Trophoblast cell (in vitro differentiated cells and primary cell): ENCODE measurements around the gene ANKRD1.

Experiments
- DNase-seq, 2 donors: peaks; one replicate each; pipeline ENCODE4 v3.0.0-alpha.2; 2016
- H2AFZ ChIP-seq: 2 replicates; pipeline ENCODE4 v1.6.1; 2013; ENCODE audit warnings: low read length, moderate library complexity, mild to moderate bottlenecking; ENCODE audit not compliant: insufficient read depth, poor library complexity
- H2AK5ac ChIP-seq: 2 replicates; pipeline ENCODE4 v1.6.1; 2013; ENCODE audit warnings: mild to moderate bottlenecking, low read length
- H2BK120ac ChIP-seq: 2 replicates; pipeline ENCODE4 v1.6.1; 2013; ENCODE audit warnings: low read length, mild to moderate bottlenecking, moderate library complexity; ENCODE audit not compliant: insufficient read depth, poor library complexity
- H2BK12ac ChIP-seq: 2 replicates; pipeline ENCODE4 v1.6.1; 2013; ENCODE audit warnings: mild to moderate bottlenecking, low read length, moderate library complexity
- H2BK5ac ChIP-seq: 2 replicates; pipeline ENCODE4 v1.6.1; 2013; ENCODE audit warnings: low read length, low read depth, moderate library complexity, mild to moderate bottlenecking; ENCODE audit not compliant: poor library complexity
- H3K14ac ChIP-seq: 2 replicates; pipeline ENCODE4 v1.6.1; 2013; ENCODE audit warnings: mild to moderate bottlenecking, low read length
- H3K18ac ChIP-seq: 2 replicates; pipeline ENCODE4 v1.6.1; 2013; ENCODE audit warnings: mild to moderate bottlenecking, low read length
- H3K23ac ChIP-seq: 2 replicates; pipeline ENCODE4 v1.6.1; 2013; ENCODE audit warnings: low read length
- H3K27ac ChIP-seq: 2 replicates; pipeline ENCODE4 v1.5.1; 2013; ENCODE audit warnings: low read depth, mild to moderate bottlenecking, inconsistent platforms, low read length, moderate library complexity
- H3K27me3 ChIP-seq: 2 replicates; pipeline ENCODE4 v1.6.1; 2013; ENCODE audit warnings: inconsistent platforms, mild to moderate bottlenecking, low read length, moderate library complexity; ENCODE audit not compliant: insufficient read depth
- H3K36me3 ChIP-seq, 2 experiments: 1 replicate in 1 of 2; 2 replicates in 1 of 2; pipeline ENCODE4 v1.6.1; 2013; ENCODE audit warnings: low read length in 2 of 2, mild to moderate bottlenecking in 2 of 2, moderate library complexity in 1 of 2; ENCODE audit not compliant: insufficient read depth in 2 of 2, control insufficient read depth in 1 of 2
- H3K4ac ChIP-seq: 2 replicates; pipeline ENCODE4 v1.6.1; 2013; ENCODE audit warnings: low read depth, mild to moderate bottlenecking, low read length, moderate library complexity
- H3K4me1 ChIP-seq, 2 experiments: 1 replicate in 1 of 2; 2 replicates in 1 of 2; pipeline ENCODE4 v1.6.1; 2013; ENCODE audit warnings: low read length in 2 of 2, mild to moderate bottlenecking in 2 of 2, moderate library complexity in 1 of 2; ENCODE audit not compliant: insufficient read depth in 2 of 2, control insufficient read depth in 1 of 2
- H3K4me2 ChIP-seq: 2 replicates; pipeline ENCODE4 v1.6.1; 2013; ENCODE audit warnings: inconsistent platforms, mild to moderate bottlenecking, low read length, moderate library complexity
- H3K4me3 ChIP-seq: 2 replicates; pipeline ENCODE4 v1.5.1; 2013; ENCODE audit warnings: mild to moderate bottlenecking, low read depth, low read length, inconsistent platforms
- H3K79me1 ChIP-seq: one replicate; pipeline ENCODE4 v1.6.1; 2013; ENCODE audit warnings: low read length
- H3K79me2 ChIP-seq: 2 replicates; pipeline ENCODE4 v1.6.1; 2013; ENCODE audit warnings: low read length, mild to moderate bottlenecking; ENCODE audit not compliant: control insufficient read depth, insufficient read depth, poor library complexity
- H3K9ac ChIP-seq: 2 replicates; pipeline ENCODE4 v1.6.1; 2013; ENCODE audit warnings: mild to moderate bottlenecking, low read length
- H3K9me3 ChIP-seq: 2 replicates; pipeline ENCODE4 v1.6.1; 2013; ENCODE audit warnings: low read depth, mild to moderate bottlenecking, control low read depth, inconsistent platforms, low read length; ENCODE audit not compliant: insufficient read depth
- H4K12ac ChIP-seq: 2 replicates; pipeline ENCODE4 v1.6.1; 2013; ENCODE audit warnings: low read depth, mild to moderate bottlenecking, low read length, moderate library complexity
- H4K8ac ChIP-seq: 2 replicates; pipeline ENCODE4 v1.6.1; 2013; ENCODE audit warnings: low read depth, mild to moderate bottlenecking, low read length, moderate library complexity
- H4K91ac ChIP-seq: one replicate; pipeline ENCODE4 v1.6.1; 2013; ENCODE audit warnings: low read depth, mild to moderate bottlenecking, low read length, moderate library complexity
- WGBS: extraction: QIAGEN DNeasy Blood & Tissue Kit; methylation state at CpG from one replicate; pipeline ENCODE4 v1.1.7; 2013; ENCODE audit warnings: missing lambda C conversion rate; ENCODE audit not compliant: insufficient read length, insufficient coverage; ENCODE audit errors: extremely low coverage; 5-methylcytosine and 5-hydroxymethylcytosine counted together

Gene ANKRD1

GRCh38 chr10:90967865-90968264 is 47.0 kb upstream of the ANKRD1 start:
- Histone ChIP-seq H3K4ac (no peak overlapping the region), H3K23ac (no peak overlapping the region), H3K36me3 (no peaks in the 10 kb centered on the region), H2BK12ac (no peak overlapping the region), H3K4me3 (no peak overlapping the region), H4K91ac (no peak overlapping the region), H4K8ac (no peak overlapping the region), H3K9ac (no peak overlapping the region), H3K79me2 (no peaks in the 10 kb centered on the region), H2BK120ac (no peak overlapping the region), H3K27me3 (no peaks in the 10 kb centered on the region), H2AFZ (no peak overlapping the region), H3K18ac (no peak overlapping the region), H3K4me1 (peaks cover 0 to 4% of the 10 kb centered on the region in 2 experiments), H2AK5ac (no peak overlapping the region), H3K79me1 (peaks cover 4% of the 10 kb centered on the region), H3K14ac (no peak overlapping the region), H4K12ac (no peak overlapping the region), H3K9me3 (no peaks in the 10 kb centered on the region), H2BK5ac (no peak overlapping the region), H3K4me2 (no peak overlapping the region), H3K27ac (no peak overlapping the region)
- DNase-seq, result no peak
- no CpG with 5 or more reads among the region's 3 CpGs for WGBS

GRCh38 chr10:90966146-90966545 is 45.3 kb upstream of the ANKRD1 start:
- Histone ChIP-seq H3K4me2 (no peak overlapping the region), H3K27ac (no peak overlapping the region), H3K27me3 (no peaks in the 10 kb centered on the region), H3K36me3 (no peaks in the 10 kb centered on the region), H3K18ac (no peak overlapping the region), H2BK120ac (no peak overlapping the region), H3K79me1 (peaks cover 4% of the 10 kb centered on the region), H3K79me2 (no peaks in the 10 kb centered on the region), H3K4me1 (peaks cover 0 to 4% of the 10 kb centered on the region in 2 experiments), H2BK5ac (no peak overlapping the region), H3K4me3 (no peak overlapping the region), H4K12ac (no peak overlapping the region), H3K23ac (no peak overlapping the region), H3K9me3 (no peaks in the 10 kb centered on the region), H2AK5ac (no peak overlapping the region), H2BK12ac (no peak overlapping the region), H4K8ac (no peak overlapping the region), H3K9ac (no peak overlapping the region), H4K91ac (no peak overlapping the region), H2AFZ (no peak overlapping the region), H3K14ac (no peak overlapping the region), H3K4ac (no peak overlapping the region)
- DNase-seq, result no peak

GRCh38 chr10:90965720-90966119 is 44.8 kb upstream of the ANKRD1 start:
- Histone ChIP-seq H4K8ac (no peak overlapping the region), H3K79me1 (peaks cover 4% of the 10 kb centered on the region), H4K91ac (no peak overlapping the region), H2BK12ac (no peak overlapping the region), H3K9me3 (no peaks in the 10 kb centered on the region), H3K27me3 (no peaks in the 10 kb centered on the region), H3K4me3 (no peak overlapping the region), H2BK5ac (no peak overlapping the region), H2AFZ (no peak overlapping the region), H3K79me2 (no peaks in the 10 kb centered on the region), H3K18ac (no peak overlapping the region), H3K9ac (no peak overlapping the region), H3K4ac (no peak overlapping the region), H3K27ac (no peak overlapping the region), H3K4me2 (no peak overlapping the region), H2BK120ac (no peak overlapping the region), H2AK5ac (peak overlapping the region; percentile 60), H3K36me3 (no peaks in the 10 kb centered on the region), H3K4me1 (peaks cover 0 to 4% of the 10 kb centered on the region in 2 experiments), H3K23ac (no peak overlapping the region), H3K14ac (no peak overlapping the region), H4K12ac (no peak overlapping the region)
- no CpG with 5 or more reads among the region's 2 CpGs for whole genome bisulfite sequencing
- no peak for DNase-seq

- Histone ChIP-seq H2BK12ac (no peak overlapping the region), H3K14ac (no peak overlapping the region), H3K9ac (no peak overlapping the region), H3K27ac (no peak overlapping the region), H3K4me3 (no peak overlapping the region), H3K4me1 (peaks cover 2 to 10% of the 10 kb centered on the region in 2 experiments), H2AK5ac (no peak overlapping the region), H3K18ac (no peak overlapping the region), H2AFZ (no peak overlapping the region), H3K4me2 (no peak overlapping the region), H3K9me3 (no peaks in the 10 kb centered on the region), H3K4ac (no peak overlapping the region), H2BK120ac (no peak overlapping the region), H3K36me3 (no peaks in the 10 kb centered on the region), H3K27me3 (no peaks in the 10 kb centered on the region), H3K79me2 (no peaks in the 10 kb centered on the region), H3K79me1 (peaks cover 4% of the 10 kb centered on the region), H3K23ac (no peak overlapping the region), H4K8ac (no peak overlapping the region), H4K12ac (no peak overlapping the region), H4K91ac (no peak overlapping the region), H2BK5ac (no peak overlapping the region)
- DNase-seq, result no peak
- WGBS, result no CpG with 5 or more reads among the region's 1 CpG
Observed at GRCh38 chr10:90964781-90965465, 44.0 kb upstream of the ANKRD1 start.
